MG63 (cell line): ENCODE results near the gene PHC1. TPM values are rescaled to one million over a fixed set of nuclear protein-coding genes. Genes with fewer than 3 reads are reported as not detected.
"Not testable (repeated sequence)": the region's sequence is repeated elsewhere in the genome, so short reads cannot be mapped to it uniquely, and the experiment has no call there.

Experiments used
- DNase-seq: peaks from one replicate; pipeline ENCODE4 v3.0.0-alpha.2; 2020
- H3K27me3 ChIP-seq: fragments of 250-450 bp; sonication (Bioruptor Pico); 2 replicates; pipeline ENCODE4 v1.5.1; 2020; ENCODE audit warnings: mild to moderate bottlenecking, moderate library complexity
- H3K36me3 ChIP-seq: fragments of 250-450 bp; sonication (Bioruptor Pico); 2 replicates; pipeline ENCODE4 v1.5.1; 2020; ENCODE audit warnings: mild to moderate bottlenecking, moderate library complexity
- H3K4me3 ChIP-seq: fragments of 250-450 bp; sonication (Bioruptor Pico); 2 replicates; pipeline ENCODE4 v1.5.1; 2020; ENCODE audit warnings: mild to moderate bottlenecking, moderate library complexity
- H3K9me3 ChIP-seq: fragments of 250-450 bp; sonication (Bioruptor Pico); 2 replicates; pipeline ENCODE4 v1.5.1; 2020; ENCODE audit warnings: mild to moderate bottlenecking, moderate library complexity
- total RNA-seq: library from RNA; depleted of rRNA; stranded (reverse); fragments of >200 nt; shearing (Covaris generic); gene quantifications from 2 replicates; pipeline ENCODE4 v1.2.3, GENCODE V29; 2014; ENCODE audit warnings: low replicate concordance

PHC1 gene
- total RNA-seq, 1 experiment from 2014 or later = 13.0 TPM

- no peak for DNase-seq
- H3K27me3 ChIP-seq = no peaks in the 10 kb centered on the region
- no peak overlapping the region for H3K4me3 ChIP-seq
- H3K36me3 ChIP-seq = no peaks in the 10 kb centered on the region
- H3K9me3 ChIP-seq = no peaks in the 10 kb centered on the region
Measured at GRCh38 chr12:8904665-8905064, 9.6 kb upstream of the PHC1 start.

GRCh38 chr12:8905546-8905945, 8.8 kb upstream of the PHC1 start:
- DNase-seq = no peak
- H3K9me3 ChIP-seq = no peaks in the 10 kb centered on the region
- H3K36me3 ChIP-seq = no peaks in the 10 kb centered on the region

GRCh38 chr12:8906266-8907180, 7.8 kb upstream of the PHC1 start:
- Histone ChIP-seq H3K36me3 (no peaks in the 10 kb centered on the region), H3K9me3 (no peaks in the 10 kb centered on the region), H3K4me3 (no peak overlapping the region), H3K27me3 (no peaks in the 10 kb centered on the region)
- DNase-seq = no peak

More at GRCh38 chr12:8905546-8905945, 8.8 kb upstream of the PHC1 start:
- no peaks in the 10 kb centered on the region for H3K27me3 ChIP-seq
- no peak overlapping the region for H3K4me3 ChIP-seq

GRCh38 chr12:8907513-8907912, 6.8 kb upstream of the PHC1 start:
- H3K4me3 ChIP-seq = no peak overlapping the region
- H3K27me3 ChIP-seq = no peaks in the 10 kb centered on the region
- H3K36me3 ChIP-seq = no peaks in the 10 kb centered on the region
- no peaks in the 10 kb centered on the region for H3K9me3 ChIP-seq
- no peak for DNase-seq

- H3K36me3 ChIP-seq = no peaks in the 10 kb centered on the region
- DNase-seq = no peak
Measured at GRCh38 chr12:8909752-8910151, 4.6 kb upstream of the PHC1 start.

GRCh38 chr12:8911606-8912268, 2.6 kb upstream of the PHC1 start:
- Histone ChIP-seq H3K27me3 (no peaks in the 10 kb centered on the region), H3K36me3 (no peaks in the 10 kb centered on the region), H3K9me3 (no peaks in the 10 kb centered on the region), H3K4me3 (no peak overlapping the region)
- DNase-seq = no peak

More at GRCh38 chr12:8909752-8910151, 4.6 kb upstream of the PHC1 start:
- Histone ChIP-seq H3K27me3 (no peaks in the 10 kb centered on the region), H3K4me3 (no peak overlapping the region), H3K9me3 (no peaks in the 10 kb centered on the region)

- Histone ChIP-seq H3K9me3 (no peaks in the 10 kb centered on the region), H3K4me3 (no peak overlapping the region), H3K36me3 (no peaks in the 10 kb centered on the region), H3K27me3 (no peaks in the 10 kb centered on the region)
- DNase-seq = no peak
Measured at GRCh38 chr12:8912914-8913313, 1.4 kb upstream of the PHC1 start.

GRCh38 chr12:8913702-8914032, 642 bp upstream of the PHC1 start:
- no peak for DNase-seq
- Histone ChIP-seq H3K36me3 (peaks cover 2% of the 10 kb centered on the region; the same call in 1 of the 2 replicates), H3K27me3 (no peaks in the 10 kb centered on the region), H3K9me3 (no peaks in the 10 kb centered on the region), H3K4me3 (peak overlapping the region; percentile 72)

GRCh38 chr12:8914716-8915526, 612 bp downstream of the PHC1 start:
- Histone ChIP-seq H3K9me3 (no peaks in the 10 kb centered on the region), H3K27me3 (no peaks in the 10 kb centered on the region), H3K36me3 (peaks cover 3% of the 10 kb centered on the region; the same call in 1 of the 2 replicates), H3K4me3 (peak overlapping the region; percentile 72)
- peak; percentile 58 for DNase-seq

- Histone ChIP-seq H3K9me3 (no peaks in the 10 kb centered on the region), H3K27me3 (no peaks in the 10 kb centered on the region), H3K36me3 (peaks cover 3% of the 10 kb centered on the region; the same call in 1 of the 2 replicates), H3K4me3 (no peak overlapping the region)
- no peak for DNase-seq
Measured at GRCh38 chr12:8916154-8916553, 1.8 kb downstream of the PHC1 start.

GRCh38 chr12:8917031-8917430, 2.7 kb downstream of the PHC1 start:
- Histone ChIP-seq H3K27me3 (no peaks in the 10 kb centered on the region), H3K36me3 (peaks cover 6% of the 10 kb centered on the region; the same call in 1 of the 2 replicates), H3K9me3 (no peaks in the 10 kb centered on the region), H3K4me3 (no peak overlapping the region)
- no peak for DNase-seq

- DNase-seq = no peak
- H3K9me3 ChIP-seq = no peaks in the 10 kb centered on the region
- H3K4me3 ChIP-seq = no peak overlapping the region
- H3K36me3 ChIP-seq = peaks cover 6% of the 10 kb centered on the region; the same call in 1 of the 2 replicates
- no peaks in the 10 kb centered on the region for H3K27me3 ChIP-seq
Measured at GRCh38 chr12:8917751-8918150, 3.4 kb downstream of the PHC1 start.

- not testable (repeated sequence) for H3K27me3 ChIP-seq, H3K9me3 ChIP-seq, DNase-seq, H3K4me3 ChIP-seq, H3K36me3 ChIP-seq
Measured at GRCh38 chr12:8919643-8920042, 5.3 kb downstream of the PHC1 start.

GRCh38 chr12:8922544-8922943, 8.2 kb downstream of the PHC1 start:
- peaks cover 6% of the 10 kb centered on the region; the same call in 1 of the 2 replicates for H3K36me3 ChIP-seq
- no peak for DNase-seq
- H3K27me3 ChIP-seq = no peaks in the 10 kb centered on the region
- no peaks in the 10 kb centered on the region for H3K9me3 ChIP-seq
- H3K4me3 ChIP-seq = no peak overlapping the region

- H3K27me3 ChIP-seq, H3K4me3 ChIP-seq, H3K9me3 ChIP-seq, H3K36me3 ChIP-seq, DNase-seq: not testable (repeated sequence)
Measured at GRCh38 chr12:8930655-8931323, 16.5 kb downstream of the PHC1 start.

- not testable (repeated sequence) for DNase-seq, H3K4me3 ChIP-seq, H3K27me3 ChIP-seq, H3K9me3 ChIP-seq, H3K36me3 ChIP-seq
Measured at GRCh38 chr12:8932464-8932863, 18.2 kb downstream of the PHC1 start.
